ENCODE data around the gene KPTN. TPM values are rescaled to one million over a fixed set of nuclear protein-coding genes. Genes with fewer than 3 reads are reported as not detected.

KPTN gene
- total and polyA plus RNA-seq, 2 donors (not counting 1 experiment from before 2014, with no cell fraction given), result 5.3 to 6.9 TPM

- Histone ChIP-seq H2AFZ (ENCODE audit: low read length) (peak overlapping the region; percentile 73), H3K36me3 (ENCODE audit: control insufficient read depth, insufficient read depth, low read length) (no peaks in the 10 kb centered on the region), H3K27ac (ENCODE audit: insufficient read depth, low read length) (peak overlapping the region; percentile 38), H3K4me3 (replicated peaks in 1 of 4; ENCODE audit: control extremely low read depth in 1 of 4, insufficient read depth in 1 of 4, low read depth in 3 of 4, low read length in 4 of 4) (peak overlapping the region; percentile 28 to 47 (median 36)), H3K79me2 (ENCODE audit: control insufficient read depth, insufficient read depth, low read length) (no peaks in the 10 kb centered on the region), H3K9me3 (ENCODE audit: control insufficient read depth, insufficient read depth, low read depth, low read length) (no peaks in the 10 kb centered on the region), H3K4me1 (ENCODE audit: control insufficient read depth, extremely low read depth, insufficient read depth, low read length) (peaks cover 14% of the 10 kb centered on the region), H3K4me2 (ENCODE audit: extremely low read depth, insufficient read depth, low read length) (peak overlapping the region; percentile 95), H3K9ac (ENCODE audit: insufficient read depth, low read length) (no peak overlapping the region), H4K20me1 (ENCODE audit: control insufficient read depth, extremely low read depth, insufficient read depth, low read length) (no peaks in the 10 kb centered on the region), H3K27me3 (ENCODE audit: control insufficient read depth, insufficient read depth, low read length) (peaks cover 7% of the 10 kb centered on the region)
- TF ChIP-seq EZH2 (IDR thresholded peaks at IDR 0.05; ENCODE audit: low read length, missing control alignments), result no peak
- TF ChIP-seq CTCF (conservative IDR thresholded peaks at IDR 0.05 in 1 of 2, IDR thresholded peaks at IDR 0.05 in 1 of 2; ENCODE audit: low read depth in 1 of 2, low read length in 2 of 2), result no peak
- peak; percentile 86 to 99 for DNase-seq (ENCODE audit: low read depth in 2 of 2)
These were observed 55.7 kb downstream of the KPTN start for GRCh38 chr19:47428177-47428894.

GRCh38 chr19:47427241-47428176, 56.5 kb downstream of the KPTN start:
- Histone ChIP-seq H3K9me3 (ENCODE audit: control insufficient read depth, insufficient read depth, low read depth, low read length) (no peaks in the 10 kb centered on the region), H3K27me3 (ENCODE audit: control insufficient read depth, insufficient read depth, low read length) (peaks cover 14% of the 10 kb centered on the region), H3K79me2 (ENCODE audit: control insufficient read depth, insufficient read depth, low read length) (no peaks in the 10 kb centered on the region), H3K4me1 (ENCODE audit: control insufficient read depth, extremely low read depth, insufficient read depth, low read length) (peaks cover 14% of the 10 kb centered on the region), H3K4me3 (replicated peaks in 1 of 4; ENCODE audit: control extremely low read depth in 1 of 4, insufficient read depth in 1 of 4, low read depth in 3 of 4, low read length in 4 of 4) (peak overlapping the region; percentile 15 to 47 (median 35)), H3K27ac (ENCODE audit: insufficient read depth, low read length) (peak overlapping the region; percentile 38), H4K20me1 (ENCODE audit: control insufficient read depth, extremely low read depth, insufficient read depth, low read length) (no peaks in the 10 kb centered on the region), H3K4me2 (ENCODE audit: extremely low read depth, insufficient read depth, low read length) (peak overlapping the region; percentile 95), H3K9ac (ENCODE audit: insufficient read depth, low read length) (no peak overlapping the region), H2AFZ (ENCODE audit: low read length) (peak overlapping the region; percentile 45), H3K36me3 (ENCODE audit: control insufficient read depth, insufficient read depth, low read length) (no peaks in the 10 kb centered on the region)
- TF ChIP-seq EZH2 (IDR thresholded peaks at IDR 0.05; ENCODE audit: low read length, missing control alignments) (no peak), CTCF (conservative IDR thresholded peaks at IDR 0.05 in 1 of 2, IDR thresholded peaks at IDR 0.05 in 1 of 2; ENCODE audit: low read depth in 1 of 2, low read length in 2 of 2) (peak; percentile 91)
- peak; percentile 36 to 45 for DNase-seq (ENCODE audit: low read depth in 2 of 2)

Other genes starting within 250 kb of the KPTN start
- gene CCDC9, start 227.7 kb downstream of the KPTN start, total RNA-seq, result 8.0 and 8.1 TPM in 2 replicates
- 5.4 and 7.2 TPM in 2 replicates for gene CCDC9, start 227.7 kb downstream of the KPTN start, polyA plus RNA-seq
- 1.8 and 3.6 TPM in 2 replicates for gene INAFM1, start 209.3 kb downstream of the KPTN start, total RNA-seq
- gene INAFM1, start 209.3 kb downstream of the KPTN start, polyA plus RNA-seq, result 1.9 and 2.0 TPM in 2 replicates
- gene C5AR1, start 174.4 kb downstream of the KPTN start, total RNA-seq, result under 0.01 and 0.33 TPM in 2 replicates
- gene C5AR1, start 174.4 kb downstream of the KPTN start, polyA plus RNA-seq, result 0.73 and 0.81 TPM in 2 replicates
- under 0.01 TPM in 1 of 2 replicates, not detected in the other for gene C5AR2, start 152.0 kb downstream of the KPTN start, total RNA-seq
- 0.02 and 0.08 TPM in 2 replicates for gene C5AR2, start 152.0 kb downstream of the KPTN start, polyA plus RNA-seq
- gene DHX34, start 134.9 kb downstream of the KPTN start, total RNA-seq, result 7.2 and 8.3 TPM in 2 replicates
- gene DHX34, start 134.9 kb downstream of the KPTN start, polyA plus RNA-seq, result 2.6 and 5.6 TPM in 2 replicates
- 40.3 and 57.8 TPM in 2 replicates for gene MEIS3, start 64.7 kb downstream of the KPTN start, total RNA-seq
- gene MEIS3, start 64.7 kb downstream of the KPTN start, polyA plus RNA-seq, result 18.5 and 30.5 TPM in 2 replicates
- gene SLC8A2, start 12.3 kb downstream of the KPTN start, total RNA-seq, result under 0.01 TPM in 1 of 2 replicates, not detected in the other
- not detected in 2 replicates for gene SLC8A2, start 12.3 kb downstream of the KPTN start, polyA plus RNA-seq
- gene NAPA, start 30.8 kb upstream of the KPTN start, total RNA-seq, result 48.3 and 76.8 TPM in 2 replicates
- 118 and 128 TPM in 2 replicates for gene NAPA, start 30.8 kb upstream of the KPTN start, polyA plus RNA-seq
- gene ZNF541, start 88.9 kb upstream of the KPTN start, total RNA-seq, result 0.17 TPM in 1 of 2 replicates, not detected in the other
- 0.02 TPM in 1 of 2 replicates, not detected in the other for gene ZNF541, start 88.9 kb upstream of the KPTN start, polyA plus RNA-seq
- 3.3 and 3.8 TPM in 2 replicates for gene BICRA, start 124.9 kb upstream of the KPTN start, total RNA-seq
- 0.44 and 0.54 TPM in 2 replicates for gene BICRA, start 124.9 kb upstream of the KPTN start, polyA plus RNA-seq
- gene EHD2, start 229.2 kb upstream of the KPTN start, total RNA-seq, result 106 and 192 TPM in 2 replicates
- gene EHD2, start 229.2 kb upstream of the KPTN start, polyA plus RNA-seq, result 96.5 and 97.0 TPM in 2 replicates

Measured in fibroblast of lung (primary cell).